VCaP (cell line): ENCODE measurements around the gene CRISPLD2.

Source experiments
- H3K27ac ChIP-seq: fragments of 450-650 bp; 2 replicates; pipeline ENCODE4 v1.5.1; 2017
- TF ChIP-seq, protein P1 (sequence below): fragments of 450-650 bp; conservative IDR thresholded peaks from 2 replicates; pipeline ENCODE4 v1.5.1; 2017; ENCODE audit warnings: mild to moderate bottlenecking, moderate library complexity

The CRISPLD2 gene

DNA sequence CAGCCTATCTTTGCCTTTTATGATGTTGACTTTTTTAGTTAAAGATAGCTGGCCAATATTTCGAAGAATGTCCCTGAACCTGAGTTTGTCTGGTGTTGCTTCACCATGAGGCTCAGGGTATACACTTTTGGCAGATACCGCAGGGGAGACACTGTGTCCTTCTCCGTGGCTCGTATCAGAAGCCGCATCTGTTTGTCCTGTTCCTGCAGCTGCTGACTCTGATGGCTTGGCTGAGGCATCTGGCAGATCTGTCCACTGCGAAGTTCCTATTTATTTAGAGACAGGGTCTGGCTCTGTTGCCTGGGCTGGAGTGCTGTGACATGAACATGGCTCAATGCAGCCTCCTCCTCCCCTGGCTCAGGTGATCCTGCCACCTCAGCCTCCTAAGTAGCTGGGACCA lies 93.5 kb downstream of the CRISPLD2 start:
- TF ChIP-seq, protein P1, sequence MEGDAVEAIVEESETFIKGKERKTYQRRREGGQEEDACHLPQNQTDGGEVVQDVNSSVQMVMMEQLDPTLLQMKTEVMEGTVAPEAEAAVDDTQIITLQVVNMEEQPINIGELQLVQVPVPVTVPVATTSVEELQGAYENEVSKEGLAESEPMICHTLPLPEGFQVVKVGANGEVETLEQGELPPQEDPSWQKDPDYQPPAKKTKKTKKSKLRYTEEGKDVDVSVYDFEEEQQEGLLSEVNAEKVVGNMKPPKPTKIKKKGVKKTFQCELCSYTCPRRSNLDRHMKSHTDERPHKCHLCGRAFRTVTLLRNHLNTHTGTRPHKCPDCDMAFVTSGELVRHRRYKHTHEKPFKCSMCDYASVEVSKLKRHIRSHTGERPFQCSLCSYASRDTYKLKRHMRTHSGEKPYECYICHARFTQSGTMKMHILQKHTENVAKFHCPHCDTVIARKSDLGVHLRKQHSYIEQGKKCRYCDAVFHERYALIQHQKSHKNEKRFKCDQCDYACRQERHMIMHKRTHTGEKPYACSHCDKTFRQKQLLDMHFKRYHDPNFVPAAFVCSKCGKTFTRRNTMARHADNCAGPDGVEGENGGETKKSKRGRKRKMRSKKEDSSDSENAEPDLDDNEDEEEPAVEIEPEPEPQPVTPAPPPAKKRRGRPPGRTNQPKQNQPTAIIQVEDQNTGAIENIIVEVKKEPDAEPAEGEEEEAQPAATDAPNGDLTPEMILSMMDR: no peak
- no peak overlapping the region for H3K27ac ChIP-seq

DNA sequence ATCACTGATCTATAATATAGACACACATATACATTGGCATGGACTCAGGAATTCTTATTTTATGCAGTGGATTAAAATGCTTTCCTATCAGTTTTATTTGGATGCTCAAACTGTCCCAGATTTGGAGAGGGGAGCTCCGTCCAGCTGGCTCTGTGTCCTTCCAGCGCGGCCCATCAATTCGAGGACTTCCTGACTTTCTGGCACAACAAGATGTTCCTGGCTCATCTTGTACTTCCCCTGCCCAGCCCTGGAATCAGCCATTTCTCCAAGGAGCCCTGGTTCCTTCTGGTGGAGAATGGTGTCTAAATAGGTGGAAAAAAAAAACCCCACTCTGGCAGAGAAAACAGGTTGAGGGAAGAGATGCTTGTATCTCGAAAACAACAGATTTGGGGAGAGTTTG lies 94.5 kb downstream of the CRISPLD2 start:
- TF ChIP-seq, protein P1: no peak

DNA sequence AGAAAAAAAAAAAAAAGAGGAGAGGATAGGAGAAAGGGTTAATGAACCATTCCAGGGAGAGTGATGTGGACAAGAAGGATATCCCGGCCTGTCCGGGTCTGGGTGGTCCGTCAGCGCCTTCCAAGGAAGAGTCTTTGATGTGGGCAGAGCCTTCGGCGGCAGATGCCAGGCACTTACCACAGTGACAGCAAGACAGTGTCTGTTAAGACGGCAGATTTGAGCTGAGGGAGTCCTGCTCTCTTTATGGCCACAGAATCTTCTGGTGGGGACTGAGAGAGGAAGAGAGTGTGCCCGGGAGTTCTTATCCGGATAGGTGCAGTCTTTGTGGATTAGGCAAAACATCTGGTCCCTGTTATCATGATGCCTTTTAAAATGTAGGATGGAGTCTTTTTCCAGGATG lies 96.4 kb downstream of the CRISPLD2 start:
- H3K27ac ChIP-seq: no peak overlapping the region
- TF ChIP-seq, protein P1: no peak

More for the DNA sequence above, 94.5 kb downstream of the CRISPLD2 start:
- H3K27ac ChIP-seq: no peak overlapping the region

DNA sequence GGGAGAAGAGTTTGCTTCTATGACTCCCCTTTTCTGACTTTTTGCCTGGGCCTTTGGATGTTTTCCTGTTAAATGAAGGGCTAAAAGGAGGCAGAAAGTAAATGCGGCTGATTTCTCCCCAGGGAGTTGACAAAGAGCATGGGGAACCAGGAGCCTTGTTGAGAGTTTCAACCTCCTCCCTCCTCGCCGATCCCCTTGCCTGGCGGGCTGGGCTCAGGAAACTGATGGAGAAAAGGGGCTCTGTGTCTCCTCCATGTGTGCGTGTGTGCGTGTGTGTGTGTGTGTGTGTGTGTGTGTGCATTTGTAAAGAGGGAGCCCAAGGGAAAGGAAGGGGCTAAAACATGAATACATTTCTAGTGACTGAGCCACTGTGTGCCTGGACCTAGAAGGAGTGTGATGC lies 97.1 kb downstream of the CRISPLD2 start:
- H3K27ac ChIP-seq: no peak overlapping the region
- TF ChIP-seq, protein P1: no peak

DNA sequence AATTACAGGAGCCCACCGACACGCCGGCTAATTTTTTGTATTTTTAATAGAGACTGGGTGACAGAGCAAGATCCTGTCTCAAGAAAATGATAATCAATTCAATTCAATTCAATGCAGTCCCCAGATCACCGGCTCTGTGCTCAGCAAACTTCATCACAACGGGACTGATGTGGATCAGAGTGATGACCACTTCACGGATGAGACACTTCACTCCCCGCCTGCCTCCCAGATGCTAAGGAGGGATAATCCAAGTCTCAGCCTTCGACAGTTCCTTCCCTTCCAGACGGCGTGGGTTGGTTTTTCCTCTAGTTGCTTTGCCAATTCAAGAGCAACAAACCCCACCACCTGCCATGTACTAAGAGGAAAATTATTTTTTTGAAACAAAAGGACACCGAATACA lies 97.7 kb downstream of the CRISPLD2 start:
- H3K27ac ChIP-seq: no peak overlapping the region
- TF ChIP-seq, protein P1: no peak

DNA sequence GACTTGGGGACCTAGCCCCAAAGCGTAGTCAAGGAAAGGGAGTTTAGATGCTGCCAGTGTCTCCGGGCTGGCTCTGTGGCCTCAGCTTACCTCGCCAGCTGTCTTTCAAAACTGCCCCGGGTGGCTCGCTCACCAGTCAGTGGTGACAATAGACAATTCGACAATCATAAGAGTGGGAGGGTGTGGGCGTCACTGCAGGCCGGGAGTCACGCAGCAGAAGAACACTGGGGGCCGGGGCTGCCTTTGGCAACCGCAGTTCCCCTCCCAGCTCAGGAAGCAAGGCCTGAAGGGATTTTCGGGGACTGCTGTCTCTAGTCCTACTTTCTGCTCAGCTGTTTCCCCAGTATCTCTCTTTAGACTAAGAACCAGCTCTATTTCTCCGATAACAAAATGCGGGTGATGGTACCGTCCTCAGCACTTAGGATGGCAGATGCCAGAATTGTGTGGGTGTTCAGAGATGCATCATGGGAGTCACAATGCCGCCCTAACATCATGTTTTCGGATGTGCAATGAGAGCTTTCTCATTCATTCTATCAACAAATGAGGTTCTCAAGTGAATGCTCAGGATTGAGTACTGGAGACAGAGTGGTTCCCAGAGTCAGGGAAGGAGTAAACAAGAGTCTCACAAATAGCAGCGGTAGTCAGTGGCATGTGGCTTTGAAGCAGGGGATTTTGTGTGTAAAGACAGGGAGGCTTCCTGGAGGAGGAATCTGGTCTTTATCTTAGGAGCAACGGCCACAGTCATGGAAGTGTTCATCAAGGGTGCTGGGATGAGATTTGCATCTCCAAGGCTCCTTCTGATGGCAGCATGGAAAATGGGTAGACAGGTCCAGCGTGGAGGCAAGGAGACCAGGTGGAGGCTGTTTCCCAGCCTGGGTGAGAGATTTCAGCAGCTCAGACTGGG lies 98.5 kb downstream of the CRISPLD2 start:
- no peak overlapping the region for H3K27ac ChIP-seq
- TF ChIP-seq, protein P1: no peak

DNA sequence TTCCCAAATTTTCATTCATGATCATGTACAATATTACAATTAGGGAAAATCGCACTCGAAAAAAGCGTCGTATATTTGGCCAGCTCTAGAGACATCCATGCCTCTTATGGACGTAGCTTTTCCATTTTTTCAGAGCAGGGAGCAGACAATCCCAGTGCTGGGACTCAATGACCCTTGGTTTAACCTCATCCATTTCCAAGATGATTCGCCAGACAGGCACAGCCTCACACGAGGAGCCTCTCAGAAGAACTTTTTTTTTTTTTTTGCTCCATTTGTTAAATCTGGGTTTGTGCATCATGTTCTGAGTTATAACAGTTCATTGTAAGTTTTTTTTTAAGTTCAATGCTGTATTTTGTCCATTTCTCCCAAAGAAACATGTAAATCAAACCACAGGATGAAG lies 99.5 kb downstream of the CRISPLD2 start:
- TF ChIP-seq, protein P1: no peak
- no peak overlapping the region for H3K27ac ChIP-seq
